K562 (cell line): ENCODE results near the gene TIMM17A. TPM values are rescaled to one million over a fixed set of nuclear protein-coding genes. Genes with fewer than 3 reads are reported as not detected.

Source experiments
- ATF1 ChIP-seq, 2 experiments: fragments of 450-650 bp in 1 of 2; IDR thresholded peaks; 2 replicates each; pipeline ENCODE4 v1.6.1; 2016; ENCODE audit warnings: missing compliant biosample characterization in 1 of 2, missing genetic modification characterization in 1 of 2
- BCL6 ChIP-seq: fragments of 250-450 bp; sonication (Bioruptor Pico); IDR thresholded peaks from 2 replicates; pipeline ENCODE4 v1.4.0; 2020
- BHLHE40 ChIP-seq: IDR thresholded peaks from 2 replicates; pipeline ENCODE4 v1.6.1; 2011; ENCODE audit warnings: low read length, improper control_type of control experiment
- BMI1 ChIP-seq: fragments of 150-350 bp; IDR thresholded peaks from 2 replicates; pipeline ENCODE4 v1.6.1; 2014; ENCODE audit warnings: low read length
- CC2D1A ChIP-seq: fragments of 450-650 bp; IDR thresholded peaks from 2 replicates; pipeline ENCODE4 v1.6.1; 2017; ENCODE audit warnings: mild to moderate bottlenecking
- CTBP1 ChIP-seq: fragments of 450-650 bp; IDR thresholded peaks from 2 replicates; pipeline ENCODE4 v1.6.1; 2016; ENCODE audit warnings: borderline replicate concordance
- E2F5 ChIP-seq: sonication (generic); formaldehyde crosslinking; IDR thresholded peaks from 2 replicates; pipeline ENCODE4 v1.8.0; 2022; ENCODE audit warnings: mild to moderate bottlenecking, missing genetic modification reagents
- FOS ChIP-seq: IDR thresholded peaks from 3 replicates; pipeline ENCODE4 v1.6.1; 2011; ENCODE audit not compliant: insufficient read length; ENCODE audit errors: extremely low read depth
- HDAC3 ChIP-seq: fragments of 450-650 bp; IDR thresholded peaks from 2 replicates; pipeline ENCODE4 v1.6.1; 2018; ENCODE audit warnings: borderline replicate concordance, mild to moderate bottlenecking, moderate library complexity; ENCODE audit not compliant: partially characterized antibody
- MEIS2 ChIP-seq: fragments of 450-650 bp; IDR thresholded peaks from 2 replicates; pipeline ENCODE4 v1.6.1; 2014; ENCODE audit warnings: mild to moderate bottlenecking; ENCODE audit not compliant: partially characterized antibody
- MXI1 ChIP-seq: IDR thresholded peaks from 2 replicates; pipeline ENCODE4 v1.6.1; 2011; ENCODE audit warnings: low read depth, mild to moderate bottlenecking, improper control_type of control experiment, low read length
- MYNN ChIP-seq, 2 experiments: sonication (generic); formaldehyde crosslinking in 1 of 2; IDR thresholded peaks; 2 replicates each; pipeline versions ENCODE4 v1.5.0 to v1.6.1; 2016 to 2020; ENCODE audit warnings: antibody characterized with exemption in 1 of 2, missing genetic modification reagents in 1 of 2
- SP2 ChIP-seq: IDR thresholded peaks from 2 replicates; pipeline ENCODE4 v1.6.1; 2011; ENCODE audit warnings: mild to moderate bottlenecking, low read depth, low read length, moderate library complexity; ENCODE audit not compliant: poor library complexity, severe bottlenecking; ENCODE audit errors: extremely low read depth
- TFAM ChIP-seq: fragments of 250-450 bp; sonication (Bioruptor Pico); conservative IDR thresholded peaks from 2 replicates; pipeline ENCODE4 v1.5.0; 2021; ENCODE audit warnings: mild to moderate bottlenecking, moderate library complexity
- U2AF2 ChIP-seq: fragments of 200-400 bp; formaldehyde crosslinking; optimal IDR thresholded peaks from 2 replicates; pipeline ENCODE3; 2017; ENCODE audit warnings: low read depth, mild to moderate bottlenecking, low read length
- ZFP1 ChIP-seq: fragments of 450-650 bp; formaldehyde crosslinking; IDR thresholded peaks from 2 replicates; pipeline ENCODE4 v1.4.0; 2020; ENCODE audit warnings: mild to moderate bottlenecking, mixed read lengths
- ZKSCAN1 ChIP-seq: fragments of 150-350 bp; IDR thresholded peaks from 2 replicates; pipeline ENCODE4 v1.6.1; 2016; ENCODE audit warnings: low read depth, low read length
- ZMIZ1 ChIP-seq, 2 experiments: fragments of 150-350 bp in 1 of 2; IDR thresholded peaks; 2 replicates each; pipeline ENCODE4 v1.6.1; 2012 to 2016; ENCODE audit warnings: low read depth in 2 of 2, low read length in 2 of 2, mild to moderate bottlenecking in 1 of 2, moderate library complexity in 1 of 2
- ZNF395 ChIP-seq: fragments of 200-800 bp; sonication (Bioruptor generic); IDR thresholded peaks from 2 replicates; pipeline ENCODE4 v1.6.1; 2017; ENCODE audit warnings: missing genetic modification characterization, missing compliant biosample characterization
- ZNF398 ChIP-seq: fragments of 250-450 bp; sonication (Bioruptor Pico); IDR thresholded peaks from 2 replicates; pipeline ENCODE4 v1.8.0; 2021; ENCODE audit warnings: moderate library complexity, mild to moderate bottlenecking, inconsistent platforms
- ZNF76 ChIP-seq: fragments of 250-450 bp; sonication (Bioruptor Pico); IDR thresholded peaks from 2 replicates; pipeline ENCODE4 v1.4.0; 2020; ENCODE audit warnings: mild to moderate bottlenecking, moderate library complexity, borderline replicate concordance
- polyA plus RNA-seq, 8 experiments: library from polyadenylated mRNA; depleted of rRNA in 4 of 8; stranded (reverse) in 5 of 8; unstranded in 3 of 8; fragments of >200 nt; fragmentation: Nextera tagmentation in 2 of 8; fragmentation: Illumina TruSeq in 1 of 8; extraction: Ambion mirVana in 2 of 8; extraction: Trizol in 1 of 8; gene quantifications; 2 replicates each; pipeline versions ENCODE4 v1.2.1 to v1.2.3, GENCODE V29; 2011 to 2014; ENCODE audit warnings: inconsistent platforms in 1 of 8, missing spikeins in 1 of 8
- total RNA-seq, 7 experiments: library from RNA; depleted of rRNA in 6 of 7; stranded (reverse); fragments of >200 nt in 6 of 7; fragmentation: Illumina TruSeq in 2 of 7; extraction: Trizol in 2 of 7; gene quantifications; 2 replicates each; pipeline versions ENCODE4 v1.2.1 to v1.2.3, GENCODE V29; 2011 to 2021; ENCODE audit warnings: low replicate concordance in 1 of 7

Gene TIMM17A
- total and polyA plus RNA-seq, 9 of the 15 experiments (the other 6 are each of a cell fraction or from before 2014, with no cell fraction given): 116 to 744 (median 180) TPM

DNA sequence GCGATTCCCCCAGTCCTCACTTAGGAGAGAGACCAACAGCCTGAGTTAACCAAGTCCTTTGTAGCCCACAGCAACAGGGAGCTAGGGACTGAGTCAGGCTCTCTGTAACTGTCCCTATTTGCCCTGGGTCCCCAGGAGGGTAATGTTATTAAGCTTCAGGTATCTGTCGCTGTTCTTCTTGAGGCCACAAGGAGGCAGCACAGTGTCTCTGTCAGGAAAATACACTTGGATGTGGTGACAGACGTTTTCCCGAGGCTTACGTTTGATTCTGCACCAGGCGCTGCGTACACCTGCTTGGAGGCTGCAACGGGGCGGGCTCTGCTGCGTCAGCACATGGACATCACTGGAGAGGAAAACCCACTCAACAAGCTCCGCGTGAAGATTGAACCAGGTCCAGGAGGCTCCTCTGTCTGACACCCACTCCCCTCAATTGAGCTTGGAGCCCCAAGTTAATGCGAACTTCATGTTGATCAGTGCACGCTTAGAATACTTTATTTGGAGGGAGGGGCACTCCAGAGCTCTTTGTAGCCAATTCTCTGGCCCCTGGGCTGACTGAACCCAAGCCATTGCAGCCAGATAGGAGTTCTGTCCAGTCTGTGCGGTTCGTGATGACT, 44.4 kb downstream of the TIMM17A start (continued):
- TF ChIP-seq ZNF398: no peak
- TF ChIP-seq BMI1: no peak
- TF ChIP-seq BHLHE40: no peak
- TF ChIP-seq ZMIZ1 (IDR thresholded peaks at IDR 0.05; ENCODE audit: low read depth in 2 of 2, low read length in 2 of 2): peak in 1 of 2 experiments; percentile 10; a peak in 1 of 4 replicates
- TF ChIP-seq ZNF76 (CRISPR knock-in tag): no peak
- no peak for TF ChIP-seq E2F5 (CRISPR knock-in tag)
- peak; percentile 21; the same call in 1 of the 2 replicates for TF ChIP-seq CTBP1
- TF ChIP-seq U2AF2: no peak
- no peak for TF ChIP-seq BCL6 (CRISPR knock-in tag)
- TF ChIP-seq CC2D1A: no peak
- peak; percentile 66; the same call in 1 of the 2 replicates for TF ChIP-seq MYNN (IDR thresholded peaks at IDR 0.05)
- TF ChIP-seq MYNN (CRISPR knock-in tag; IDR thresholded peaks at IDR 0.05): no peak
- no peak for TF ChIP-seq FOS
- TF ChIP-seq MXI1: no peak
- TF ChIP-seq ZKSCAN1: no peak
- TF ChIP-seq ATF1 (CRISPR knock-in tag; IDR thresholded peaks at IDR 0.05): no peak
- 0 out of 2 replicates have a peak, but pooled peaks have one; percentile 13 for TF ChIP-seq ATF1 (tag; IDR thresholded peaks at IDR 0.05)
- TF ChIP-seq TFAM: no peak
- no peak for TF ChIP-seq ZFP1 (CRISPR knock-in tag)
- TF ChIP-seq MEIS2: peak; percentile 90
- no peak for TF ChIP-seq HDAC3
- no peak for TF ChIP-seq ZNF395
- TF ChIP-seq SP2: no peak
